HG03432 (cell line): Measurements from ENCODE around the gene LRRC23.
"Not testable (repeated sequence)": the region's sequence is repeated elsewhere in the genome, so short reads cannot be mapped to it uniquely, and the experiment has no call there.

Experiments used
- ATAC-seq: cut with Tn5 transposase; IDR thresholded peaks from one replicate; pipeline ENCODE4 v1.9.1; 2021; ENCODE audit warnings: mild to moderate bottlenecking, moderate library complexity; ENCODE audit not compliant: unreplicated experiment

Gene LRRC23

GRCh38 chr12:6904280-6905276, at the start of gene LRRC23:
LRRC23 (plus strand) TSS chr12:6904822; CDS start chr12:6905634, 812 bp downstream.
- peak; percentile 93 for ATAC-seq

DNA sequence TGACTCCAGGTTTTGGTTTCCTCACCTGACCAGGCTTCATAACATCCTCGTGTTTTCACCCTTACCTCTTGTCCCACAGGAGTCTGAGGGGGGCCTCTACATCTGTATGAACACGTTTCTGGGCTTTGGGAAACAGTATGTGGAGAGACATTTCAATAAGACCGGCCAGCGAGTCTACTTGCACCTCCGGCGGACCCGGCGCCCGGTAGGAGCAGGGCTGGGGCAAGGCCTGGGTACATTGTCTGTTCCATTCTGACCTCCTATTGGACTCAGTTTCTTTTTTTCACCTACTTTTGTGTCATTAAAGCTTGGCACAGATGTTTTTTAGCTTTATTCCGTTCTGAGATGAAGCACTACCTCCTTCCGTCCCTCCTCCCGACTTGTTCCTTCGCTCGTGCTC, 49.3 kb upstream of the LRRC23 start:
- ATAC-seq: no peak

DNA sequence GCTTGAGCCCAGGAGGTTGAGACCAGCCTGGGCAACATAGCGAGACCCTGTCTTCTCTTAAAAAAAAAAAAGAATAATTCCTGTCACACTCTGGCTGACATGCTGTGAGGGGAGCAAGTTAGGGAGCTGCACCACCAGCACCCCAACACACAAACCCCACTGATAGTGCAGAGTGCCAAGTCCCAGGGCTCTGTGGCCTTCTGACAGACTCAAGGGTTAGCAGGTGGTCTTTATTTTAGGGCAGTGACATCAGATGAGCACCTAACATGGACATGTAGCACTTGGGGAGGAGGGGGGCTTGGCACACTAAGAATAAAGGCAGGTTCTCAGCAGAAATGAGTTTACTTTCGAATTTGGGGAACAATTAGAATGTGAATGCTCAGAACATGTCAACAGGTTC, 45.8 kb upstream of the LRRC23 start:
- no peak for ATAC-seq

DNA sequence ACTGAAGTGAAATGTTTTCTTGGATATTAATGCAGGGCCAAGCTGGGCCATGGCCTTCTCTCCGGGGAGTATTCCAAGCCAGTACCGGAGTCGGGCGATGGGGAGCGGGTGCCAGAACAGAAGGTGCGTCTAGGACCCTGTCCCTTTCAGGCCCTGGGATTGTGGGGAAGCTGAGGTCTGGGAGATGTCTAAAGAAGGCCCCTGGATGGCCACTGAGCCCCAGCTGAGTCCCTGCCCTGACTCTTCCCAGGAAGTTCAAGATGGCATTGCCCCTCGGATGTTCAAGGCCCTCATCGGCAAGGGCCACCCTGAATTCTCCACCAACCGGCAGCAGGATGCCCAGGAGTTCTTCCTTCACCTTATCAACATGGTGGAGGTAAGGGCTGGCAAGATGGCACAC, 44.5 kb upstream of the LRRC23 start:
- no peak for ATAC-seq

GRCh38 chr12:6860942-6861341, 43.7 kb upstream of the LRRC23 start:
- ATAC-seq: no peak

GRCh38 chr12:6861391-6861790, 43.2 kb upstream of the LRRC23 start:
- ATAC-seq: no peak

DNA sequence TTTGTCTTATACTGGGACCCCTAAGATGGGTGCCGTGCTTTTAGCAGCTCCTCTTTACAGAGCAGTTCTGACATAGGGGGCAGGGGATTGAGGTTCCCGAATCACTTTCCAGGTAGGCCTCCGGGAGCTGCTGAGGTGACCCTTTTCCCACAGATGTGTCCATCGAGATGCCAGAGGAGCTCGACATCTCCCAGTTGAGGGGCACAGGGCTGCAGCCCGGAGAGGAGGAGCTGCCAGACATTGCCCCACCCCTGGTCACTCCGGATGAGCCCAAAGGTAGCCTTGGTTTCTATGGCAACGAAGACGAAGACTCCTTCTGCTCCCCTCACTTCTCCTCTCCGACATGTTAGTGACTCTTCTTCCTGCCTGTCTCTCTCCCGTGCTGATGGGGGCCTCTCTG, 41.6 kb upstream of the LRRC23 start:
- no peak for ATAC-seq

DNA sequence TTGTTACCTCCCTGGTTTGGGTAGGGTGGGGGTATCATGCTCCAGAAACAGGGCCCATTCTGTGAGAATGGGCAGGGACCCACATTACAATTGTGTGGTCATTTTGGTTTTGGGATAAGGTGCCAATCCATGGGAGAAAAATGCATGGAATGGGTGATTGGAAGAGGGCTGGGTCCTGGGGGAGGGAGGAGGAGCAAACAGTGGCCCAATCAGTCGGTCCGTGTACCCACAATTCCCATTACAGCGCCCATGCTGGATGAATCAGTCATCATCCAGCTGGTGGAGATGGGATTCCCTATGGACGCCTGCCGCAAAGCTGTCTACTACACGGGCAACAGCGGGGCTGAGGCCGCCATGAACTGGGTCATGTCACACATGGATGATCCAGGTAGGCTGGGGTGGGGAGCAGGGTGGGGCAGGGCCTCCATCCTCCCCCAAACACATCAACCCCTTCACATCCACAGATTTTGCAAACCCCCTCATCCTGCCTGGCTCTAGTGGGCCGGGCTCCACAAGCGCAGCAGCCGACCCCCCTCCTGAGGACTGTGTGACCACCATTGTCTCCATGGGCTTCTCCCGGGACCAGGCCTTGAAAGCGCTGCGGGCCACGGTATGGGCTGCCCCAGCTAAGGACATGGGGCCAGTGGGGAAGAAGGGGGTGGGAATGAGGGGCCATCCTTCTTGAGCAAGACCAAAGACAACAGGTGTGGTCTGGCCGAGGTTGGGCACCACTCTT, 40.9 kb upstream of the LRRC23 start:
- no peak for ATAC-seq

- ATAC-seq: not testable (repeated sequence)
Observed at GRCh38 chr12:6865307-6865706, 39.3 kb upstream of the LRRC23 start.

DNA sequence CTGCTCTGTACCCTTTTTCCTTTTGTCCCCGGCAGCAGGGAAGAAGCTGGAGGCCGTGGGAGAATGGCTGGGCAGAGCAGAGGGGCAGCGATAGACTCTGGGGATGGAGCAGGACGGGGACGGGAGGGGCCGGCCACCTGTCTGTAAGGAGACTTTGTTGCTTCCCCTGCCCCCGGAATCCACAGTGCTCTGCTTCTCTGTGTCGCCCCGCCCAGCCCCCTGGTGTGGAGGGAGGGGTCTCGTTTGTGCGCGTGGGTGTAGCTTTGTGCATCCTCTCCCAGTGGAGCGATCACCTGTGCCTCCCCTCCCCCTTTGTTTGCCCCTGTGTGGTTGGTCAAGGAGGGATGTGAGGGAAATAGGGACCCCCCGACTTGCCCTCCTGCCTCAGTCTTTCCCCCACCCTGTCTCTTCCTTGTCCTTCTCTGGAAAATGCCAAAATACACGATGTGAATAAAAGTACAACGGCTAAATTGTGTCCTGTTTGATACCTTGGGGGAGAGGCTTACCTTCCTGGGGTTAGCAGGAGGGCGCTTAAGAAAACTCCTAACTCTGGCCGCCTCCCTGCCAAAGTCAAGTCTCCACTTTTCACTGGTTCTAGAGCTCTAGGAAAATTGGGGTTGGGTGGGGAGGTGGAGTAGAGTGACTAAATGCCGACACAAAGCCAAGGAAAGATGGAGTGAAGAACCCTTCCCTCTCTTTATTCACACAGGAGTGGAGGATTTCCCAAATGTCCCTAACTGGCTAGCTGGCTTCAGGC, 38.3 kb upstream of the LRRC23 start:
- ATAC-seq: no peak

GRCh38 chr12:6866920-6867412, 37.7 kb upstream of the LRRC23 start:
- ATAC-seq: peak; percentile 13

DNA sequence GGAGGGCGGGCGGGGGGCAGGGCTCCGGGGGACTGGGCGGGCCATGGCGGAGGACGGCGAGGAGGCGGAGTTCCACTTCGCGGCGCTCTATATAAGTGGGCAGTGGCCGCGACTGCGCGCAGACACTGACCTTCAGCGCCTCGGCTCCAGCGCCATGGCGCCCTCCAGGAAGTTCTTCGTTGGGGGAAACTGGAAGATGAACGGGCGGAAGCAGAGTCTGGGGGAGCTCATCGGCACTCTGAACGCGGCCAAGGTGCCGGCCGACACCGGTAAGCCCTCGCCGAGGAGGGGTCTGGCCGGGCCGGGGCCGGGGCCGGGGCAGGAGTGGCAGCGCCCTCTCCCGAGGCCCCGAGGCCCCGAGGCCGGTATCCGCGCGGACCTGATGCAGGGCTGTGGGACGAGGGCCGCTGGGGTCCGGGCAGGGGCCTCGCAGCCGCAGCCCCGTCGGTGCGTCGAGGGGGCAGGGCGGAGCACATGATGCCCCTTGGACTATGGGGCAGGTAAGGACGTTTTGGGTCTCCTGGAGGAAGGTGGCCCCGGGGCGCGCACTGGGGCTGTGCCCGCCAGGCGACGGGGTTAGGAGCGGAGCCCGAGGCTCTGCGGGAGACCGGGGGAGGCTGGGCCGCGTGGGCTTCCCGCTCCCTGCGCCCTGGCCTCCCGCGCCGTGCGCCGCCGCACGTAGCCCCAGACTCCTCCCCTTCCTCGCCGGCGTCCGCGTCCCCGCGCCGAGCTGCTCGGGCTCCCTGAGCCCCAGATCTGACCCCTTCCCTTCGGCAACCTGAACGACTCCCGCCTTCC, 37.0 kb upstream of the LRRC23 start, which contains the start of gene TPI1:
TPI1 (plus strand) TSS at position 119 of the 798 bp plus-strand sequence; CDS start at position 155, 36 bp downstream.
- ATAC-seq: peak; percentile 62

- no peak for ATAC-seq
Observed at GRCh38 chr12:6868211-6869048, 36.2 kb upstream of the LRRC23 start.

DNA sequence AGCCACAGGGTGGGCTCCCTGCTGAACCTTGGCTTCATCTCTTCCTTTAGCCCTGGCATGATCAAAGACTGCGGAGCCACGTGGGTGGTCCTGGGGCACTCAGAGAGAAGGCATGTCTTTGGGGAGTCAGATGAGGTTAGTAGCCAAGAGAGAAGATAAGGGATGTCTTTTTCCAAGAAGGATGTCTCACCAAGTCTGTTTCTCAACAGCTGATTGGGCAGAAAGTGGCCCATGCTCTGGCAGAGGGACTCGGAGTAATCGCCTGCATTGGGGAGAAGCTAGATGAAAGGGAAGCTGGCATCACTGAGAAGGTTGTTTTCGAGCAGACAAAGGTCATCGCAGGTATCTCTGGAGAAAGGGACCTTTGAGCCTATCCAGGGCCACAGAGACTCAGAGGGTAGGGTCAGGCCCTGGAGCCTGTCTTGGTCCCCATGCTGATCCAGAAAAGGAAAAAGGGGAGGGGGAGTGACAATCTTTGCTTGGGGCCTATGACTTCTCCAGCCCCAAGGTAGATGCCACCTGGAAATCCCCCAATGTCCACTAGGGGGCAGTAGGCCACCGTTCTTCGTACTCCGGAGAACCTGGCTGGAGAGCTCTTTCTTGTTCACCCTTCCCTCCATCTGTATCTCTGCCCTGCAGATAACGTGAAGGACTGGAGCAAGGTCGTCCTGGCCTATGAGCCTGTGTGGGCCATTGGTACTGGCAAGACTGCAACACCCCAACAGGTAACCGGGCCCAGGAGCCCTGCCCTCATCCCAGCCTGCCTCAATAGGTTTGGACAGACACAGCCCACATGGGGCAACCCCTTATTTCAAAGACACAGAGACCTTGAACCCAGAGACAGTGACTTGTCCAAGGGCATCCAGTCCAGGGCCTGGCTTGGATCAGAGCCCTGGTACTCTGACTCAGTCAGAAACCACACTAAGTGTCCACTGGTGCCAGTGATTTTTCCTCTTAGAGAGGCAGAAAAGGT, 35.3 kb upstream of the LRRC23 start:
- ATAC-seq: no peak

- ATAC-seq: not testable (repeated sequence)
Observed at GRCh38 chr12:6870304-6870703, 34.3 kb upstream of the LRRC23 start.

DNA sequence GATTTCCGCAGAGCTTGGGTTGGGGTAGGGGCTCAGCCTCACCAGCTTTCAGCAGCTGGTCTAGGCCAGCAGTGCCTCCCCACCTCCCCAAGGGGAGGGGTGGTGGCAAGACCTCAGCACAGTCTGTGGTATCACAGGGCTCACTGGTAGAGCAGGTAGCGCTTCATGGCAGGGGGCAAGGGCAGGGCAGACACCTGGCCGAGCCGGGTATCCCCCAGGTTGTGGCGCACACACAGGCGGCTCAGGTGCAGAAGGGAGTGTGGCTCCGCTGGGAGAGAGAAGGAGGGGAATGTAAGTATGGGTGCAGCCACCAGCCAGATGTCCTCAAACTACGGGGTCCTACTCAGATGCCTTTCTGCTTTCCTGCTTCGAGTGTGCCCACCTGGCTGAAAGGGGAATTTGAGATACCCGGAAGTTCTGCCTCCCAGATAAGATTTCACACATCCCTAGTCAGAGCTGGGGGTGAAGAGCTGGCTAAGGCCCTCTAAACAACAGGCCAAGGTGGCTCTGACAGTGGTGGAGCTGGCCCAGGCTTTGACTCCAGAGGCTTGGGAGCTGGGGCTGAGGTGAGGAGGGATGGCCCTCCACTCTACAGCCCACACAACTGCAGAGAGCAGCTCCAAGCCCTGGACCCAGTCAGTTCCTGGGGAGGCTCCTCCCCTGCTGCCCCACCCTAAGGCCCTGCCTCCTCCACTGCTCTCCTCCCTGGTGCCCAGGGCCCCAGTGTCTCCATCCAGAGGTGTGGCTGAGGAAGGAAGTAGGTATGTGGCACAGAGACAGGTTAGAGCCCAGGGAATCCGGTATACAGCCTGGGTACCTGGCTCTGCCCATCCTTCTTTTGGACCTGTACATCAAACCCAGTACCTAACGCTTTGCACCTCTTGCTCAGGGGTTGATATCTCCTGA, 33.3 kb upstream of the LRRC23 start:
- ATAC-seq: no peak
